T-helper 22 cell (primary cell): ENCODE data around the gene PCDHGA1.
"Not testable (repeated sequence)": the region's sequence is repeated elsewhere in the genome, so short reads cannot be mapped to it uniquely, and the experiment has no call there.

Experiments used
- DNase-seq: peaks from one replicate; pipeline ENCODE4 v3.0.0-alpha.2; 2020; ENCODE audit warnings: low read depth

Gene PCDHGA1

GRCh38 chr5:141412854-141413539 lies 82.7 kb downstream of the PCDHGA1 start, which contains the start of gene PCDHGA10:
Gene PCDHGA10, plus strand, starts transcription at chr5:141412987. Its CDS starts 189 bp downstream, at chr5:141413176.
- no peak for DNase-seq

GRCh38 chr5:141413540-141414069 lies 83.3 kb downstream of the PCDHGA1 start:
- DNase-seq, result no peak

DNA sequence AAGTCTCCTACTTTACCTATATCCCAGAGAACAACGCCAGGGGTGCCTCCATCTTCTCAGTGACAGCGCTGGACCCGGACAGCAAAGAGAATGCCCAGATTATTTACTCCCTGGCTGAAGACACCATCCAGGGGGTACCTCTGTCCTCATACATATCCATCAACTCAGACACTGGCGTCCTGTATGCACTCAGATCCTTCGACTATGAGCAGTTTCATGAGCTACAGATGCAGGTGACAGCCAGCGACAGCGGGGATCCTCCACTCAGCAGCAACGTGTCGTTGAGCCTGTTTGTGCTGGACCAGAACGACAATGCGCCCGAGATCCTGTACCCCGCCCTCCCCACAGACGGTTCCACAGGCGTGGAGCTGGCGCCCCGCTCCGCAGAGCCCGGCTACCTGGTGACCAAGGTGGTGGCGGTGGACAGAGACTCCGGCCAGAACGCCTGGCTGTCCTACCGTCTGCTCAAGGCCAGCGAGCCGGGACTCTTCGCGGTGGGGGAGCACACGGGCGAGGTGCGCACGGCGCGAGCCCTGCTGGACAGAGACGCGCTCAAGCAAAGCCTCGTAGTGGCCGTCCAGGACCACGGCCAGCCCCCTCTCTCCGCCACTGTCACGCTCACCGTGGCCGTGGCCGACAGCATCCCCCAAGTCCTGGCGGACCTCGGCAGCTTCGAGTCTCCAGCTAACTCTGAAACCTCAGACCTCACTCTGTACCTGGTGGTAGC lies 84.4 kb downstream of the PCDHGA1 start:
- DNase-seq, result not testable (repeated sequence)

GRCh38 chr5:141415275-141415618 lies 84.9 kb downstream of the PCDHGA1 start:
- DNase-seq, result not testable (repeated sequence)

DNA sequence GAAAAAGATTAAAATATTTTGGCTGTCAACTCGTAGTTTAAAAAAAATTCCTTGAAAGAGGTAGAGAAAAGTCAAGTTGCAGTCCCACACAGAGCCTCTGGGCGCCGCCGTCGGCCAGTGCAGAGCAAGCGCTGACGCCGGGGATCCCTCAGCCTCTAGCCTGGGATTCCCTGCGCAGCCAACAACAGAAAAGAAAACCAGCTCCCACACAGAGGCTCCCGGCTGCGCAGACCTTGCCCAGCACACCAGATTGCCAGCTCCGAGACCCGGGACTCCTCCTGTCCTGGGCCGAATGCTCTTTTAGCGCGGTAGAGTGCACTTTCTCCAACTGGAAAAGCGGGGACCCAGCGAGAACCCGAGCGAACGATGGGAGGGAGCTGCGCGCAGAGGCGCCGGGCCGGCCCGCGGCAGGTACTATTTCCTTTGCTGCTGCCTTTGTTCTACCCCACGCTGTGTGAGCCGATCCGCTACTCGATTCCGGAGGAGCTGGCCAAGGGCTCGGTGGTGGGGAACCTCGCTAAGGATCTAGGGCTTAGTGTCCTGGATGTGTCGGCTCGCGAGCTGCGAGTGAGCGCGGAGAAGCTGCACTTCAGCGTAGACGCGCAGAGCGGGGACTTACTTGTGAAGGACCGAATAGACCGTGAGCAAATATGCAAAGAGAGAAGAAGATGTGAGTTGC lies 87.3 kb downstream of the PCDHGA1 start, which contains the start of gene PCDHGB7:
PCDHGB7 (plus strand) TSS at position 184 of the 679 bp plus-strand sequence; CDS start at position 367, 183 bp downstream.
- not testable (repeated sequence) for DNase-seq

- DNase-seq, result no peak
These were observed 89.0 kb downstream of the PCDHGA1 start for GRCh38 chr5:141419074-141419880.

DNA sequence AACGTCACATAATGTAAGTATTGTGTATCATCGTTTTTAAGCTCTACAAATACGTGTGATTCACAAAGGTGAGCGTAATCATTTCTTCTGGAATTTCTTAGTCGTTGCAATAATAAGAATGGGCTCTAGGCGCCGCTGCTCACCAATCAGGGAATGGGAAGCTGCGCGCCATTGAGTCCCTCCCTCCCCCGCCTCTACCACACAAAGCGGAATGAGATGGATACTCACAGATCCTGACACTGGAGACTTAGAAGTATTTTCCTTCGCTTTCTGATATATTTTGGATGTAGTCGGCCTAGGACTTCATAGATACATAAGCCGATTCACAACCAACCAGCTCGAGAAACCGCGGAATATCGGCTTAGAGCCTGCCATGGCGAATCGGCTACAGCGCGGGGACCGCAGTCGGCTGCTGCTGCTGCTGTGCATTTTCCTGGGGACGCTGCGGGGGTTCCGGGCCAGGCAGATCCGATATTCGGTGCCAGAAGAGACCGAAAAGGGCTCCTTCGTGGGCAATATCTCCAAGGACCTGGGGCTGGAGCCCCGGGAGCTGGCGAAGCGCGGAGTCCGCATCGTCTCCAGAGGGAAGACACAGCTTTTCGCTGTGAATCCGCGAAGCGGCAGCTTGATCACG lies 90.7 kb downstream of the PCDHGA1 start, which contains the start of gene PCDHGA11:
PCDHGA11 (plus strand) TSS at position 197 of the 634 bp plus-strand sequence; CDS start at position 374, 177 bp downstream.
- no peak for DNase-seq

DNA sequence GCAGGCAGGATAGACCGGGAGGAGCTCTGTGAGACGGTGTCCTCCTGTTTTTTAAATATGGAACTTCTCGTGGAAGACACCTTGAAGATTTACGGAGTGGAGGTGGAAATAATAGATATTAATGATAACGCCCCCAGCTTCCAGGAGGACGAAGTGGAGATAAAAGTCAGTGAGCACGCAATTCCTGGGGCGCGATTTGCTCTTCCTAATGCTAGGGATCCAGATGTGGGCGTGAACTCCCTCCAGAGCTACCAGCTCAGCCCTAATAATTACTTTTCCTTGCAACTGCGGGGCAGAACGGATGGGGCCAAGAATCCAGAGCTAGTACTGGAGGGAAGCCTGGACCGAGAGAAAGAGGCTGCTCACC lies 91.2 kb downstream of the PCDHGA1 start:
- DNase-seq, result no peak

- DNase-seq, result no peak
These were observed 92.5 kb downstream of the PCDHGA1 start for GRCh38 chr5:141422742-141423291.

- no peak for DNase-seq
These were observed 97.6 kb downstream of the PCDHGA1 start for GRCh38 chr5:141427783-141428426.

GRCh38 chr5:141430332-141431113 lies 100.2 kb downstream of the PCDHGA1 start, which contains the start of gene PCDHGA12:
Gene PCDHGA12, plus strand, starts transcription at chr5:141430507. Its CDS starts 253 bp downstream, at chr5:141430760.
- no peak for DNase-seq

DNA sequence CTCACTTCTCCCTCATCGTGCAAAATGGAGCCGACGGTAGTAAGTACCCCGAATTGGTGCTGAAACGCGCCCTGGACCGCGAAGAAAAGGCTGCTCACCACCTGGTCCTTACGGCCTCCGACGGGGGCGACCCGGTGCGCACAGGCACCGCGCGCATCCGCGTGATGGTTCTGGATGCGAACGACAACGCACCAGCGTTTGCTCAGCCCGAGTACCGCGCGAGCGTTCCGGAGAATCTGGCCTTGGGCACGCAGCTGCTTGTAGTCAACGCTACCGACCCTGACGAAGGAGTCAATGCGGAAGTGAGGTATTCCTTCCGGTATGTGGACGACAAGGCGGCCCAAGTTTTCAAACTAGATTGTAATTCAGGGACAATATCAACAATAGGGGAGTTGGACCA lies 101.0 kb downstream of the PCDHGA1 start:
- DNase-seq, result no peak

- DNase-seq, result not testable (repeated sequence)
These were observed 102.0 kb downstream of the PCDHGA1 start for GRCh38 chr5:141432308-141432707.

DNA sequence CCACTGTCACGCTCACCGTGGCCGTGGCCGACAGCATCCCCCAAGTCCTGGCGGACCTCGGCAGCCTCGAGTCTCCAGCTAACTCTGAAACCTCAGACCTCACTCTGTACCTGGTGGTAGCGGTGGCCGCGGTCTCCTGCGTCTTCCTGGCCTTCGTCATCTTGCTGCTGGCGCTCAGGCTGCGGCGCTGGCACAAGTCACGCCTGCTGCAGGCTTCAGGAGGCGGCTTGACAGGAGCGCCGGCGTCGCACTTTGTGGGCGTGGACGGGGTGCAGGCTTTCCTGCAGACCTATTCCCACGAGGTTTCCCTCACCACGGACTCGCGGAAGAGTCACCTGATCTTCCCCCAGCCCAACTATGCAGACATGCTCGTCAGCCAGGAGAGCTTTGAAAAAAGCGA lies 102.4 kb downstream of the PCDHGA1 start:
- not testable (repeated sequence) for DNase-seq

DNA sequence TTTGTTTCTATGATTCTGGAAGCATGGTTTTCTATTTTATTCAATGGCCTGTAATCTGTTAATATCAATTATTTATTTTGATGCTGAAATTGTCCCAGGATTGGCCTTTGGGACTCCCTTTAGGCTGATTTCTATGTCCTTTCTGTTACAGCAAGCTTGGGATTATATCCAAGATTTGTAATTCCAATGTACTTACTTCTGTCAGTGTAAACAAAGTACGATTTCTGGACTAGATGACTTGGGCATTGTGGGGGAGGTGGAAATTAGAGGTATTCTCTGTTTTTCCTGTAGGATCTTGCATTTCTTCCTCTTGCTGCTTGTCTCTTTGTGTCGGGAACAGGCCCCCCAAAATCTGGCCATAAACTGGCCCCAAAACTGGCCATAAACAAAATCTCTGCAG lies 103.7 kb downstream of the PCDHGA1 start:
- DNase-seq, result no peak

GRCh38 chr5:141437221-141437620 lies 106.9 kb downstream of the PCDHGA1 start:
- DNase-seq, result no peak

GRCh38 chr5:141439411-141440141 lies 109.3 kb downstream of the PCDHGA1 start:
- DNase-seq, result no peak

GRCh38 chr5:141440341-141440740 lies 110.0 kb downstream of the PCDHGA1 start:
- DNase-seq, result no peak
